SH-SY5Y (cell line): Measurements from ENCODE around the gene QRSL1.

Source experiments
- GATA2 ChIP-seq: IDR thresholded peaks from 2 replicates; pipeline ENCODE4 v1.6.1; 2011; ENCODE audit warnings: mild to moderate bottlenecking, low read depth, low read length
- GATA3 ChIP-seq: IDR thresholded peaks from 2 replicates; pipeline ENCODE4 v1.6.1; 2011; ENCODE audit warnings: low read depth, mild to moderate bottlenecking, low read length, moderate library complexity

- no peak for TF ChIP-seq GATA3
- no peak for TF ChIP-seq GATA2
Observed at GRCh38 chr6:106600329-106600728, 29.0 kb upstream of the QRSL1 start.
